UCSD-AML1 (cell line): Measurements from ENCODE around the gene PAX4.
"Not testable (repeated sequence)": the region's sequence is repeated elsewhere in the genome, so short reads cannot be mapped to it uniquely, and the experiment has no call there.

Experiments used
- DNase-seq: peaks from one replicate; lab custom pipeline; 2025; ENCODE audit not compliant: unreplicated experiment; lab: John Stamatoyannopoulos, UW

PAX4 gene

GRCh38 chr7:127586346-127586745 lies 31.6 kb downstream of the PAX4 start:
- DNase-seq: no peak

- peak; percentile 77 for DNase-seq
These were observed 32.6 kb downstream of the PAX4 start, which contains the start of gene GCC1 for GRCh38 chr7:127585044-127585953. Gene GCC1, minus strand, starts transcription at chr7:127585596. Its CDS starts 414 bp downstream, at chr7:127585182.

- no peak for DNase-seq
These were observed 33.3 kb downstream of the PAX4 start for GRCh38 chr7:127584648-127585043.

- no peak for DNase-seq
These were observed 35.6 kb downstream of the PAX4 start for GRCh38 chr7:127582361-127582760.

- DNase-seq: no peak
These were observed 36.2 kb downstream of the PAX4 start for GRCh38 chr7:127581716-127582115.

GRCh38 chr7:127580612-127581011 lies 37.3 kb downstream of the PAX4 start:
- no peak for DNase-seq

- no peak for DNase-seq
These were observed 39.1 kb downstream of the PAX4 start for GRCh38 chr7:127578711-127579275.

GRCh38 chr7:127578036-127578684 lies 39.8 kb downstream of the PAX4 start:
- no peak for DNase-seq

GRCh38 chr7:127571741-127572505 lies 46.0 kb downstream of the PAX4 start:
- no peak for DNase-seq

- DNase-seq: not testable (repeated sequence)
These were observed 49.9 kb downstream of the PAX4 start for GRCh38 chr7:127568034-127568433.

GRCh38 chr7:127566242-127566641 lies 51.7 kb downstream of the PAX4 start:
- no peak for DNase-seq
